ENCODE data around the gene CCL16. TPM values are rescaled to one million over a fixed set of nuclear protein-coding genes. Genes with fewer than 3 reads are reported as not detected.

CCL16 gene
- total and polyA plus RNA-seq, 8 donors, result 0.40 to 1.2 (median 0.97) TPM; not detected in 2

DNA sequence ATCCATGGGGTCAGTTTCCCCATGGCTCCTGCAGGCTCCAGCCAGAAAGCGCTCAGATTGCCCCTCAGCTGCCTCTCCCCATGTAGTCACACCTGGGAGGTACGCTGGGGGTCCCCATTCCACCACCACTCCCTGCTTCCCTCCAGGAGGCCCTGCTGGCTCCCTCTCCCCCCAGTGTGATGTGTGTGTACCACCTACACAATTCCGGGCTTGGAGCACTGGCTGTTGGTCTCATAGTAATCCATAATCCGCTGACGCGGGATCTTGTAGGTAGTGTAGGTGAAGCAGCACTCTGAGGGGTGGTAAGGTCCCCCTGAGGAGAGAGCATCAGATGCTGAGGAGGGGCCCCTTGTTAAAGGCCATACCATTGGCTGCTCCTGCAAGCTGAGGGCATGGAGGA lies 2.8 kb upstream of the CCL16 start:
- no peaks in the 10 kb centered on the region for H3K36me3 ChIP-seq
- no peaks in the 10 kb centered on the region for H3K4me1 ChIP-seq
- no peaks in the 10 kb centered on the region for H3K9me3 ChIP-seq
- no peak for DNase-seq
- H3K27ac ChIP-seq, result no peak overlapping the region
- no peak overlapping the region for H3K4me3 ChIP-seq
- intact Hi-C loops (cut with DNase I), result no loop called here
- H3K27me3 ChIP-seq, result no peaks in the 10 kb centered on the region
- ATAC-seq, result no peak
- TF ChIP-seq, protein P1, sequence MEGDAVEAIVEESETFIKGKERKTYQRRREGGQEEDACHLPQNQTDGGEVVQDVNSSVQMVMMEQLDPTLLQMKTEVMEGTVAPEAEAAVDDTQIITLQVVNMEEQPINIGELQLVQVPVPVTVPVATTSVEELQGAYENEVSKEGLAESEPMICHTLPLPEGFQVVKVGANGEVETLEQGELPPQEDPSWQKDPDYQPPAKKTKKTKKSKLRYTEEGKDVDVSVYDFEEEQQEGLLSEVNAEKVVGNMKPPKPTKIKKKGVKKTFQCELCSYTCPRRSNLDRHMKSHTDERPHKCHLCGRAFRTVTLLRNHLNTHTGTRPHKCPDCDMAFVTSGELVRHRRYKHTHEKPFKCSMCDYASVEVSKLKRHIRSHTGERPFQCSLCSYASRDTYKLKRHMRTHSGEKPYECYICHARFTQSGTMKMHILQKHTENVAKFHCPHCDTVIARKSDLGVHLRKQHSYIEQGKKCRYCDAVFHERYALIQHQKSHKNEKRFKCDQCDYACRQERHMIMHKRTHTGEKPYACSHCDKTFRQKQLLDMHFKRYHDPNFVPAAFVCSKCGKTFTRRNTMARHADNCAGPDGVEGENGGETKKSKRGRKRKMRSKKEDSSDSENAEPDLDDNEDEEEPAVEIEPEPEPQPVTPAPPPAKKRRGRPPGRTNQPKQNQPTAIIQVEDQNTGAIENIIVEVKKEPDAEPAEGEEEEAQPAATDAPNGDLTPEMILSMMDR (IDR thresholded peaks at IDR 0.05), result no peak

DNA sequence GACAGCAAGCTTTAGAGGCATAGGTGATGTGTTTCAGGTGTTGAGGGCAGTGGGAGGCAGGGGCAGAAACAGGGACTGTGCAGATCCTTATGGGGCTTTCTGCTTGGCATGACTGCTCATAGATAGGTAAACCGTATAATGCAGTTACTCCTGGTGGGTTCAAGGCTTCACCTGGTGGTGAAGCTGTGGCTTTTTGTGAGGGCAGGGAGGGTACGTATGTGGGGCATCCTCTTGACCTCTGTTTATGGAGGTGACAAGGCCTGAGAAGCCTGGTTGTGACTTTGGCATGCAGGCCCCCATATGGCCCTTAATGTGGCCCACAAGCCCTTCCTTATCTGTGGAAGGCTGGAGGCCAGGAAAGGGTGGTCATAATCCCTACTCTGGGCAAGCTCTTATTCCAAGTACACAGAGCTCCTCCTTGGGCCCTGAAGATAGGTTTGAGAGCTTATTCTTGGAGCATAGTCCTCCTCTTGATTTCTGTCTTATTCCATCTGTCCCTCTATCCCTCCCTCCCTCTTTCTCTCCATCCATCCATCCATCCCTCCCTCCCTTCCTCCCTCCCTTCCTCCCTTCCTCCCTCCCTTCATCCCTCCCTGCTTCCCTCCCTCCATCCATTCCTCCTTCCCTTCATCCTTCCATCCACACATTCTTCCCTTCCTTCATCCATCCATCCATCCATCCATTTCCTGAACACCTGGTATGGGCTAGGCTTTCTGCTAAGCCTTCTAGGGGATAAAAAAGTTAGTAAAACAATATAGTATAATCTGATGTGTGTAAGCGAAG lies 1.3 kb upstream of the CCL16 start:
- intact Hi-C loops (cut with DNase I), result no loop called here
- Histone ChIP-seq H3K27ac (no peak overlapping the region), H3K36me3 (no peaks in the 10 kb centered on the region), H3K9me3 (no peaks in the 10 kb centered on the region), H3K4me1 (no peaks in the 10 kb centered on the region), H3K27me3 (no peaks in the 10 kb centered on the region), H3K4me3 (no peak overlapping the region)
- ATAC-seq (no peak), DNase-seq (no peak)
- TF ChIP-seq, protein P1 (IDR thresholded peaks at IDR 0.05), result no peak

DNA sequence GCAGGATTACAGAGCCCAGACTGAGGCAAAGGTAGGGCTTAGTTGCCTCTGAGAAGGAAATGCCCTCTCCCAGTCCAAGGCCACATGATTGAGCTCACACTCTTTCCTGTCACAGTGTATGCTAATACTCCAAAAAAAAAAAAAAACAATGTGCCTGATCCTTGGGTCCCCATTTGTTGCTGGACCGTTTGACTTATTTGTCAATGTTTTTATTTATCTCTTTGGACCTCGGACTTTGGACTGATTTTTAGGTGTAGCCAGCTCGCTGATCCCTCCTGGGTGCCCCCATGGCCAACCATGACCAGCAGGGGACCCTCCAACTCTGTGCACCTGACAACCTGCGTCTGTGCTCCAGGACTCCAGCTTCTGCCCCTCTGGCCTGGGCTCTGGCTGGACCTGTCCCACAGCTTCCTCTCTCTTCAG lies 622 bp upstream of the CCL16 start:
- no peak for DNase-seq
- no peak for ATAC-seq
- TF ChIP-seq, protein P1 (IDR thresholded peaks at IDR 0.05), result no peak
- Histone ChIP-seq H3K4me1 (no peaks in the 10 kb centered on the region), H3K27me3 (no peaks in the 10 kb centered on the region), H3K4me3 (no peak overlapping the region), H3K27ac (no peak overlapping the region), H3K36me3 (no peaks in the 10 kb centered on the region), H3K9me3 (no peaks in the 10 kb centered on the region)
- intact Hi-C loops (cut with DNase I), result no loop called here

DNA sequence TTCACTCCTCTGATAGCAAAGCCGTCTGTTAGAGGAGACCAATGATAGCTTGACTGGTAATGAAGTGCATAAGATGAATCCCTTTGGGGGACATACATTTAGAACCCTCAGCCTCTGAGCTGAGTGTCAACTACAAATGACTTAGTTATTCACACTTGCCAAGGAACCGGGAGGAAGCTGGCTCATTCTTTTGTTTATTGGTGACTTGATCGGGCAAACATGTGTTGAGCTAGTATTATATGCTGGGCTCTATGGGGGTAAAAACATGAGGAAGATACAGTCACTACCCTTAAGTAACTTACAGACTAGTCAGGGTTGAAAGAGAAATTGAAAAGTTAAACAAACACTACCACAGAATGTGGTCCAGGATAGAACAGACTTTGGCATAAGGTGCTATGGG lies 3.0 kb downstream of the CCL16 start:
- no peak overlapping the region for H3K4me3 ChIP-seq
- DNase-seq (no peak), ATAC-seq (no peak)
- H3K9me3 ChIP-seq, result no peaks in the 10 kb centered on the region
- H3K36me3 ChIP-seq, result no peaks in the 10 kb centered on the region
- no peak overlapping the region for H3K27ac ChIP-seq
- TF ChIP-seq, protein P1 (IDR thresholded peaks at IDR 0.05), result no peak
- intact Hi-C loops (cut with DNase I), result loop anchor here in 1 of 2 donors (10.0 kb wide), 1 partner anchor 166 kb away; no protein-coding TSS in a partner anchor
- peaks cover 0 to 6% of the 10 kb centered on the region in 2 donors for H3K4me1 ChIP-seq
- no peaks in the 10 kb centered on the region for H3K27me3 ChIP-seq

DNA sequence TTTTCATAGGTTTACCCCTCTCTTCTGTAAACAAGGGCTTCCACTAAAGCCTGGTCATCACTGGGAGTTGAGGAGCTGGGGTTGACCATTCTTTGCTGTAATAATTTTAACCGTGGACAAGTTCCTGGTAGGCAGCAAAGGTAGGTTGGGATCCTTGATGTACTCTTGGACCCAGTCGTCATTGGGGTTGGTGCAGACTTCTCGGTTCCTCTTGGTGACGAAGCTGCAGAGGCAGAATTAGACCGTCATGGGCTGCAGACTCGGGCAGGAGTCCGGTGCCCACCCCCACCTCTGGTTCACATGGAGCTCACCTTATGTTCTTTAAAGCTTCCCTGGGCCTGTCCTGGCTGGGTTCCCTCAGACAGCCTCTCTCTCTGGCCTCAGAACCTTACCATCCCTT lies 3.8 kb downstream of the CCL16 start:
- no peak for ATAC-seq
- H3K4me1 ChIP-seq, result peaks cover 0 to 6% of the 10 kb centered on the region in 2 donors
- H3K27me3 ChIP-seq, result no peaks in the 10 kb centered on the region
- no peak for DNase-seq
- intact Hi-C loops (cut with DNase I), result loop anchor here in 1 of 2 donors (10.0 kb wide), 1 partner anchor 167 kb away; no protein-coding TSS in a partner anchor
- TF ChIP-seq, protein P1 (IDR thresholded peaks at IDR 0.05), result no peak
- no peak overlapping the region for H3K4me3 ChIP-seq
- H3K36me3 ChIP-seq, result no peaks in the 10 kb centered on the region
- H3K27ac ChIP-seq, result no peak overlapping the region
- no peaks in the 10 kb centered on the region for H3K9me3 ChIP-seq
